ENCODE results near the gene PRSS16. TPM values are rescaled to one million over a fixed set of nuclear protein-coding genes. Genes with fewer than 3 reads are reported as not detected.

The PRSS16 gene
- total RNA-seq, 1 donor: not detected

- H3K27me3 ChIP-seq (ENCODE audit: insufficient read depth, low read length): peaks cover 17% of the 10 kb centered on the region
- H3K4me1 ChIP-seq (ENCODE audit: insufficient read depth, low read length): peaks cover 22% of the 10 kb centered on the region
- H2AFZ ChIP-seq (ENCODE audit: low read length): peak overlapping the region; percentile 96
- no peaks in the 10 kb centered on the region for H4K20me1 ChIP-seq (ENCODE audit: insufficient read depth, low read length)
- H3K4me3 ChIP-seq (ENCODE audit: insufficient read depth, low read length): peak overlapping the region; percentile 81
- peak overlapping the region; percentile 98 for H3K4me2 ChIP-seq (ENCODE audit: insufficient read depth, low read length)
- TF ChIP-seq CTCF (IDR thresholded peaks at IDR 0.05; ENCODE audit: extremely low read depth, low read depth, low read length): no peak
- H3K9me3 ChIP-seq (ENCODE audit: low read depth, low read length): no peaks in the 10 kb centered on the region
- no peak overlapping the region for H3K27ac ChIP-seq (ENCODE audit: low read depth, low read length)
- no peaks in the 10 kb centered on the region for H3K79me2 ChIP-seq (ENCODE audit: insufficient read depth, low read length)
- DNase-seq (ENCODE audit: insufficient read length, low spot score, missing footprints): peak; percentile 82
- no peaks in the 10 kb centered on the region for H3K36me3 ChIP-seq (ENCODE audit: insufficient read depth, low read length)
These were observed 48.0 kb downstream of the PRSS16 start for GRCh38 chr6:27295301-27296079.

- DNase-seq (ENCODE audit: insufficient read length, low spot score, missing footprints): peak; percentile 86
- H3K27me3 ChIP-seq (ENCODE audit: insufficient read depth, low read length): peaks cover 10% of the 10 kb centered on the region
- H3K79me2 ChIP-seq (ENCODE audit: insufficient read depth, low read length): no peaks in the 10 kb centered on the region
- peaks cover 19% of the 10 kb centered on the region for H3K4me1 ChIP-seq (ENCODE audit: insufficient read depth, low read length)
- H3K9me3 ChIP-seq (ENCODE audit: low read depth, low read length): no peaks in the 10 kb centered on the region
- no peaks in the 10 kb centered on the region for H3K36me3 ChIP-seq (ENCODE audit: insufficient read depth, low read length)
- peak overlapping the region; percentile 96 for H2AFZ ChIP-seq (ENCODE audit: low read length)
- peak overlapping the region; percentile 81 for H3K4me3 ChIP-seq (ENCODE audit: insufficient read depth, low read length)
- no peak overlapping the region for H3K27ac ChIP-seq (ENCODE audit: low read depth, low read length)
- TF ChIP-seq CTCF (IDR thresholded peaks at IDR 0.05; ENCODE audit: extremely low read depth, low read depth, low read length): no peak
- no peaks in the 10 kb centered on the region for H4K20me1 ChIP-seq (ENCODE audit: insufficient read depth, low read length)
- H3K4me2 ChIP-seq (ENCODE audit: insufficient read depth, low read length): peak overlapping the region; percentile 98
These were observed 48.7 kb downstream of the PRSS16 start for GRCh38 chr6:27296106-27296783.

DNA sequence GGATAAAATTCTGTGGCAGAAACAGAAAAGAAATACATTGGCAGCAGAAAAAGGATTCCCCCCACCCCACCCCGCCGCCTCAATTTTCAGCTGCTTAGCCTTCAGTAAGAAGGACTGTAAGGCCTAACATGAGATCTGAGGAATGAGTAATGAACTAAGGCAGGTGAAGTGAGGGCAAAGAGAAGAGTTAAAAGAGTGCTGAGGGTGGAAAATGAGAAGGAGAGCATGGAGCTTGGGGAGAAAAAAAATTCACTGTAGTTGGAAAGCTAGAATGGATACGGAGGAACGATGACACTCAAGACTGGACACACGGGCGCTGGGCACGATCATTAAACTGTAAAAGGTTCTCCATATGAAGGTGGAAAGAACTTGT is 50.0 kb downstream of the PRSS16 start:
- H3K79me2 ChIP-seq (ENCODE audit: insufficient read depth, low read length): no peaks in the 10 kb centered on the region
- peak overlapping the region; percentile 51 for H2AFZ ChIP-seq (ENCODE audit: low read length)
- peak overlapping the region; percentile 98 for H3K4me2 ChIP-seq (ENCODE audit: insufficient read depth, low read length)
- H3K27me3 ChIP-seq (ENCODE audit: insufficient read depth, low read length): peaks cover 4% of the 10 kb centered on the region
- H3K4me1 ChIP-seq (ENCODE audit: insufficient read depth, low read length): peaks cover 19% of the 10 kb centered on the region
- no peaks in the 10 kb centered on the region for H3K9me3 ChIP-seq (ENCODE audit: low read depth, low read length)
- no peak for TF ChIP-seq CTCF (IDR thresholded peaks at IDR 0.05; ENCODE audit: extremely low read depth, low read depth, low read length)
- no peak for DNase-seq (ENCODE audit: insufficient read length, low spot score, missing footprints)
- peak overlapping the region; percentile 63 for H3K4me3 ChIP-seq (ENCODE audit: insufficient read depth, low read length)
- H4K20me1 ChIP-seq (ENCODE audit: insufficient read depth, low read length): no peaks in the 10 kb centered on the region
- H3K27ac ChIP-seq (ENCODE audit: low read depth, low read length): no peak overlapping the region
- no peaks in the 10 kb centered on the region for H3K36me3 ChIP-seq (ENCODE audit: insufficient read depth, low read length)

Measured in osteoblast (primary cell).